ENCODE results near the gene TMX4.

TMX4 gene, protein sequence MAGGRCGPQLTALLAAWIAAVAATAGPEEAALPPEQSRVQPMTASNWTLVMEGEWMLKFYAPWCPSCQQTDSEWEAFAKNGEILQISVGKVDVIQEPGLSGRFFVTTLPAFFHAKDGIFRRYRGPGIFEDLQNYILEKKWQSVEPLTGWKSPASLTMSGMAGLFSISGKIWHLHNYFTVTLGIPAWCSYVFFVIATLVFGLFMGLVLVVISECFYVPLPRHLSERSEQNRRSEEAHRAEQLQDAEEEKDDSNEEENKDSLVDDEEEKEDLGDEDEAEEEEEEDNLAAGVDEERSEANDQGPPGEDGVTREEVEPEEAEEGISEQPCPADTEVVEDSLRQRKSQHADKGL

DNA sequence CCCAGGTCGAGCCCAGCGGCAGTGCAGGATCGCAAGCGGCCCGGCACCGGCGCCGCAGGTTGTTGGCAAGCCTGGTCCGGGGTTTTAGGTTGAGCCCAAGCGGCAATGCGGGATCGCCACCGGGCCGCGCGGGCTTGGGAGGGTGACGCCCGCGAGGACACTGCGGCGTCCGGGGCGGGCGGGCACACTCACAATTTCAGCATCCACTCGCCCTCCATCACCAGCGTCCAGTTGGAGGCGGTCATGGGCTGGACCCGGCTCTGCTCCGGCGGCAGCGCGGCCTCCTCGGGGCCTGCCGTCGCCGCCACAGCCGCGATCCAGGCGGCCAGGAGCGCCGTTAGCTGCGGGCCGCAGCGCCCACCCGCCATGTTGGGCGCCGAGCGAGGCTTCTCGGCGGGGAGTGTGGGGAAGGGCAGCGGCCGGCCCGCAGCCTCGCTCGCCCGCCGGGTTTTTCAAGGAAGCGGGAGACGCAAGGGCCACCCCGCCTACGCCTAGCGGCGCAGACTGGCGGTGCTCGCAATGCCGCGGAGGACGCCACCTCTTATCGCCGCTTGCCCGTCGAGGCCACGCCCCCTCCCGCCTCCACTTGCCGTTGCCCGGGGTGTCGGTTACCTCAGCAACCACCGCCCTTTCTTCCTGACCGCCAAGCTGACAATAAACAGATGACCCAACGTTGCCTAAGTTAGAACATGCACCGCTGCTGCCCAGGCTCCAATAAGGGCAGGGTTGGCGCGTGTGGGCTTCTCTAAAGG is at the start of gene TMX4:
Gene TMX4 (minus strand): TSS at position 516 of the 752 bp plus-strand sequence. CDS start 148 bp downstream, at position 368.
- H3K4me3 ChIP-seq (replicated peaks; ENCODE audit: low read depth, low read length), result peak within 1 kb of the TSS; percentile 65
- TF ChIP-seq, protein P1, sequence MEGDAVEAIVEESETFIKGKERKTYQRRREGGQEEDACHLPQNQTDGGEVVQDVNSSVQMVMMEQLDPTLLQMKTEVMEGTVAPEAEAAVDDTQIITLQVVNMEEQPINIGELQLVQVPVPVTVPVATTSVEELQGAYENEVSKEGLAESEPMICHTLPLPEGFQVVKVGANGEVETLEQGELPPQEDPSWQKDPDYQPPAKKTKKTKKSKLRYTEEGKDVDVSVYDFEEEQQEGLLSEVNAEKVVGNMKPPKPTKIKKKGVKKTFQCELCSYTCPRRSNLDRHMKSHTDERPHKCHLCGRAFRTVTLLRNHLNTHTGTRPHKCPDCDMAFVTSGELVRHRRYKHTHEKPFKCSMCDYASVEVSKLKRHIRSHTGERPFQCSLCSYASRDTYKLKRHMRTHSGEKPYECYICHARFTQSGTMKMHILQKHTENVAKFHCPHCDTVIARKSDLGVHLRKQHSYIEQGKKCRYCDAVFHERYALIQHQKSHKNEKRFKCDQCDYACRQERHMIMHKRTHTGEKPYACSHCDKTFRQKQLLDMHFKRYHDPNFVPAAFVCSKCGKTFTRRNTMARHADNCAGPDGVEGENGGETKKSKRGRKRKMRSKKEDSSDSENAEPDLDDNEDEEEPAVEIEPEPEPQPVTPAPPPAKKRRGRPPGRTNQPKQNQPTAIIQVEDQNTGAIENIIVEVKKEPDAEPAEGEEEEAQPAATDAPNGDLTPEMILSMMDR (IDR thresholded peaks at IDR 0.05; ENCODE audit: low read depth, low read length, missing control alignments), result peak; percentile 34
- peak; percentile 87 for DNase-seq (ENCODE audit: extremely low read depth, low read depth)

DNA sequence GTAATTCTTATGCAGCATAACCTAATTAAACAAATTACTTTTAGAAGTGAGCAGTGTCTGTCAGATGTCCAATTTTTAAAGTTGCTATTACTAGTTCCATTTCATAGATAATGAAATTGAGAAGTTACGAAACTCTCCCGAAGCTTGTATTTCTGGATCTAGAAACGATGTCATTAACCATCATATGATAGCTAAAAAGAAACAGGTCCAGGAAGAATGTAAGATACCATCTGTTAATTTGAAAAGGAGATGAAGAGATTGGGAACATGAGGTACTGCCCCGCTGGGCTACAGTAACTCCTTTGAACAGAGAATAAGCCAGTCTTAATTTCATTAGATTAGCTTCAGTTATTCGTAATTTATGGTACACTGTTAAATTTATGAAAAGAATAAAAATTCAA is 47.5 kb upstream of the TMX4 start:
- H3K4me3 ChIP-seq (replicated peaks; ENCODE audit: low read depth, low read length), result no peak overlapping the region
- no peak for DNase-seq (ENCODE audit: extremely low read depth, low read depth)
- TF ChIP-seq, protein P1 (IDR thresholded peaks at IDR 0.05; ENCODE audit: low read depth, low read length, missing control alignments), result no peak

DNA sequence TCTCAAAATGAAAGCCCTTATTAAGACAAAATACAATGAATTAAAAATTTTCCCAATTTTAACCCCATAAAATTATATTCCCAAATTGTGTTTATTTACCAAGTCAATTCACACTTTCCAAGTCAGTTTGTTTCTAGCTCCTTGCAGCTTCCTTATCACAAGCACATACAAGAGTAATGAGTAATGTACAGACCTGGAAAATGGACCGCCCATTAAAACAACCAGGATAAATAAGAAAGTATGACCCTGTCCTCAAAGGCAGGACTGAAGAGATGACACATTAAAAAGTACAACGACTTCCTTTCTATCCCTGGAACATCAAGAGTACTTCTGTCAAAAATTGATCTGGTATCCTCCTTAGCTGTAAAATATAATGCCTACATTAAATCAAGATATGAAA is 47.1 kb upstream of the TMX4 start:
- TF ChIP-seq, protein P1 (IDR thresholded peaks at IDR 0.05; ENCODE audit: low read depth, low read length, missing control alignments), result no peak
- no peak overlapping the region for H3K4me3 ChIP-seq (replicated peaks; ENCODE audit: low read depth, low read length)
- DNase-seq (ENCODE audit: extremely low read depth, low read depth), result no peak

DNA sequence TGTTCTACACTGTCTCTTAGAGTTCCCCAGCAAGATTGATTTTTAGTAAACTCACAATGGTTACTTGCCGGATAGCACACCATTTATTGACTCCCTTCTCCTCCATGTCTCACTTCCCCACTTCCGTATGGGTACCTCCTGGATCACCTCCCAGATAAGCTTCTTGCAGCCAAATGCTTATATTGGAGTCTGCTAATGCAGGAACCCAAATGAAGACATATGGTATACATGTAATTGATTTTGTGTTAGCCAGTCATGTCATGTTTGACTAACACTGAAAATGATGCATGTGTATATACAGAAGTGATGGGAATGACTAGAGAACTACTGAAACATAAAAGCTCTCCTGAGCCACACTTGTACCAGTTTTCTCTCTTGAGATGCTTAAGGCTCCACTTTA is 46.1 kb upstream of the TMX4 start:
- TF ChIP-seq, protein P1 (IDR thresholded peaks at IDR 0.05; ENCODE audit: low read depth, low read length, missing control alignments), result no peak
- DNase-seq (ENCODE audit: extremely low read depth, low read depth), result no peak
- H3K4me3 ChIP-seq (replicated peaks; ENCODE audit: low read depth, low read length), result no peak overlapping the region

DNA sequence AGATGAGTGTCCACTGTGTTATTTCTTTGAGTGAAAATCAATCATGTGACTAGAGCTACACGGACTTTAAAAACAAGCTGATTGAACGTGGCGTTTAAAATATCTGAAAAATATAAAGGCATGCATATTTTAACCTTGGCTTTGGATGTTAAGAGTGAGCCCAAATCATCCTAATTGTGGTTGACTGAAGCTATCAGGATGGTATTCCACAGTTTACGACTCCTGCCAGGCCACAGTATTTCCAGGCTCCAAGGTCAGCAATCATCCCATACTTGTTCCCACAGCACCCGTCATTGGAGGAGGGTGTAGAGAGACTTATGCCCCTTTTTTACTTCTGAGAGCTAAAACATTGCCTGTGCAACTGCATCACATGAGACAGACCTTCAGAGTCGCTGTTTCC is 43.2 kb upstream of the TMX4 start:
- DNase-seq (ENCODE audit: extremely low read depth, low read depth), result no peak
- TF ChIP-seq, protein P1 (IDR thresholded peaks at IDR 0.05; ENCODE audit: low read depth, low read length, missing control alignments), result no peak

DNA sequence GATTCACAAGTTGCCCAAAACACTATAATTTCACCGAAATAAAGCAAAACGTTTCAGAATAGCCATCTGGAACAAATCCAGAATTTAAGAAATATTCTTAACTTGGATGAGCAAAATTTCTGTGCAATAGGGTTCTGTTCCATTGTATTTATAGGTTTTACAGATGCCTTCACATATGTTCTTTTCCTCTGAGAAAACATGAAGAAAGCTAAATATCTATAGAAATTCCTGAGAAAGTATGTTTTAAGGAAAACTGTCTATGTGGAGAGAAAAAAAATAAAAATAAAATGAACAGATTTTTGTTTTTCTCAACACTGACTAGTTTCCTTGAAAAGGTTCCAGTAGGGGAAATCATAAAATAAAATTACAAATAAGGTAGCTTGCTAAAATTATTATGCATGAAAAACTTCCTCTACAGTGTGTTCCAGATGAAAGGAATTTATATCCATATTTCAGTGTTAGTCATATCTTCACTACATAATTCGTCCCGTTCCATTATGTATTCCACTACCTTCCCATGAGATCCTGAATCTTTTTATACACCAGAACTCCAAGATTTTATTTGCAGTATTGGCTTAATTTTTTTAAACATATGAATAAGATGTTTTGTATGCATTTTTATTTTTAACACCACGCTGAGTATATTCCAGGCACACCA is 42.4 kb upstream of the TMX4 start:
- no peak for DNase-seq (ENCODE audit: extremely low read depth, low read depth)
- no peak overlapping the region for H3K4me3 ChIP-seq (replicated peaks; ENCODE audit: low read depth, low read length)
- TF ChIP-seq, protein P1 (IDR thresholded peaks at IDR 0.05; ENCODE audit: low read depth, low read length, missing control alignments), result no peak

More for the DNA sequence above, 43.2 kb upstream of the TMX4 start:
- H3K4me3 ChIP-seq (replicated peaks; ENCODE audit: low read depth, low read length), result no peak overlapping the region

Measured in HFF-Myc (cell line).